NK-92 treated with Interleukin-12 subunit alpha and Interleukin-12 subunit beta, amount 100 ng/mL, for 24 hours (cell line): Measurements from ENCODE around the gene AFF4.
A peak's percentile ranks its signal among the peaks of the same experiment; 100 is the strongest.
"Not testable (repeated sequence)": the region's sequence is repeated elsewhere in the genome, so short reads cannot be mapped to it uniquely, and the experiment has no call there.

Source experiments
- DNase-seq: peaks from one replicate; lab custom pipeline; 2025; lab: John Stamatoyannopoulos, UW

The AFF4 gene

GRCh38 chr5:132963171-132964104 lies at the start of gene AFF4:
Gene AFF4 (minus strand): TSS chr5:132963634. CDS start chr5:132937189, 26,445 bp downstream.
- peak; percentile 93 for DNase-seq

- not testable (repeated sequence) for DNase-seq
These were observed 45.0 kb upstream of the AFF4 start for GRCh38 chr5:133008455-133008854.

GRCh38 chr5:133006653-133007052 lies 43.2 kb upstream of the AFF4 start:
- DNase-seq = no peak

- DNase-seq = no peak
These were observed 35.8 kb upstream of the AFF4 start for GRCh38 chr5:132999246-132999645.

GRCh38 chr5:132998556-132998955 lies 35.1 kb upstream of the AFF4 start:
- no peak for DNase-seq

- no peak for DNase-seq
These were observed 32.9 kb upstream of the AFF4 start for GRCh38 chr5:132996307-132996706.

GRCh38 chr5:132987531-132988408 lies 24.3 kb upstream of the AFF4 start:
- no peak for DNase-seq

GRCh38 chr5:132982971-132983370 lies 19.5 kb upstream of the AFF4 start:
- not testable (repeated sequence) for DNase-seq

GRCh38 chr5:132981288-132981687 lies 17.9 kb upstream of the AFF4 start:
- DNase-seq = no peak

GRCh38 chr5:132979976-132980375 lies 16.5 kb upstream of the AFF4 start:
- DNase-seq = no peak

- DNase-seq = no peak
These were observed 16.0 kb upstream of the AFF4 start for GRCh38 chr5:132979367-132979940.

- no peak for DNase-seq
These were observed 13.4 kb upstream of the AFF4 start for GRCh38 chr5:132976852-132977251.

- DNase-seq = not testable (repeated sequence)
These were observed 9.0 kb upstream of the AFF4 start for GRCh38 chr5:132972436-132972828.

- DNase-seq = no peak
These were observed 8.3 kb upstream of the AFF4 start for GRCh38 chr5:132971483-132972435.

GRCh38 chr5:132965120-132965519 lies 1.7 kb upstream of the AFF4 start:
- DNase-seq = no peak

GRCh38 chr5:132962429-132963021 lies 909 bp downstream of the AFF4 start:
- DNase-seq = no peak

GRCh38 chr5:132961887-132962286 lies 1.5 kb downstream of the AFF4 start:
- DNase-seq = no peak

- DNase-seq = not testable (repeated sequence)
These were observed 2.2 kb downstream of the AFF4 start for GRCh38 chr5:132961123-132961815.

GRCh38 chr5:132956166-132956799 lies 7.2 kb downstream of the AFF4 start:
- DNase-seq = not testable (repeated sequence)

- no peak for DNase-seq
These were observed 9.7 kb downstream of the AFF4 start for GRCh38 chr5:132953710-132954109.
